MG63 (cell line): ENCODE results near the gene DYNLT1. TPM values are rescaled to one million over a fixed set of nuclear protein-coding genes. Genes with fewer than 3 reads are reported as not detected.
"Not testable (repeated sequence)": the region's sequence is repeated elsewhere in the genome, so short reads cannot be mapped to it uniquely, and the experiment has no call there.

Experiments used
- DNase-seq: peaks from one replicate; pipeline ENCODE4 v3.0.0-alpha.2; 2020
- H3K27me3 ChIP-seq: fragments of 250-450 bp; sonication (Bioruptor Pico); 2 replicates; pipeline ENCODE4 v1.5.1; 2020; ENCODE audit warnings: mild to moderate bottlenecking, moderate library complexity
- H3K36me3 ChIP-seq: fragments of 250-450 bp; sonication (Bioruptor Pico); 2 replicates; pipeline ENCODE4 v1.5.1; 2020; ENCODE audit warnings: mild to moderate bottlenecking, moderate library complexity
- H3K4me3 ChIP-seq: fragments of 250-450 bp; sonication (Bioruptor Pico); 2 replicates; pipeline ENCODE4 v1.5.1; 2020; ENCODE audit warnings: mild to moderate bottlenecking, moderate library complexity
- H3K9me3 ChIP-seq: fragments of 250-450 bp; sonication (Bioruptor Pico); 2 replicates; pipeline ENCODE4 v1.5.1; 2020; ENCODE audit warnings: mild to moderate bottlenecking, moderate library complexity
- total RNA-seq: library from RNA; depleted of rRNA; stranded (reverse); fragments of >200 nt; shearing (Covaris generic); gene quantifications from 2 replicates; pipeline ENCODE4 v1.2.3, GENCODE V29; 2014; ENCODE audit warnings: low replicate concordance

DYNLT1 gene
- total RNA-seq, 1 experiment from 2014 or later: 133 TPM

GRCh38 chr6:158668707-158669103 lies 24.2 kb upstream of the DYNLT1 start:
- Histone ChIP-seq H3K27me3 (no peaks in the 10 kb centered on the region), H3K36me3 (peaks cover 5% of the 10 kb centered on the region; the same call in 1 of the 2 replicates)

GRCh38 chr6:158667360-158667981 lies 22.9 kb upstream of the DYNLT1 start:
- Histone ChIP-seq H3K4me3 (no peak overlapping the region), H3K36me3 (peaks cover 5% of the 10 kb centered on the region), H3K27me3 (no peaks in the 10 kb centered on the region), H3K9me3 (no peaks in the 10 kb centered on the region)
- DNase-seq: no peak

More at GRCh38 chr6:158668707-158669103, 24.2 kb upstream of the DYNLT1 start:
- Histone ChIP-seq H3K9me3 (no peaks in the 10 kb centered on the region), H3K4me3 (no peak overlapping the region)
- no peak for DNase-seq

- Histone ChIP-seq H3K4me3 (no peak overlapping the region), H3K9me3 (no peaks in the 10 kb centered on the region), H3K36me3 (peaks cover 5% of the 10 kb centered on the region), H3K27me3 (no peaks in the 10 kb centered on the region)
- DNase-seq: no peak
Observed at GRCh38 chr6:158666628-158667359, 22.3 kb upstream of the DYNLT1 start.

GRCh38 chr6:158665332-158665731 lies 20.8 kb upstream of the DYNLT1 start:
- Histone ChIP-seq H3K36me3 (peaks cover 7% of the 10 kb centered on the region), H3K4me3 (no peak overlapping the region), H3K9me3 (no peaks in the 10 kb centered on the region), H3K27me3 (no peaks in the 10 kb centered on the region)
- no peak for DNase-seq

GRCh38 chr6:158663625-158664165 lies 19.2 kb upstream of the DYNLT1 start:
- Histone ChIP-seq H3K36me3 (peaks cover 2% of the 10 kb centered on the region; the same call in 1 of the 2 replicates), H3K27me3 (no peaks in the 10 kb centered on the region), H3K9me3 (no peaks in the 10 kb centered on the region), H3K4me3 (no peak overlapping the region)
- DNase-seq: no peak

- Histone ChIP-seq H3K27me3 (no peaks in the 10 kb centered on the region), H3K36me3 (peaks cover 2% of the 10 kb centered on the region; the same call in 1 of the 2 replicates), H3K4me3 (no peak overlapping the region), H3K9me3 (no peaks in the 10 kb centered on the region)
- DNase-seq: no peak
Observed at GRCh38 chr6:158662954-158663624, 18.5 kb upstream of the DYNLT1 start.

- Histone ChIP-seq H3K27me3 (no peaks in the 10 kb centered on the region), H3K9me3 (no peaks in the 10 kb centered on the region), H3K36me3 (peaks cover 2% of the 10 kb centered on the region; the same call in 1 of the 2 replicates), H3K4me3 (no peak overlapping the region)
- DNase-seq: no peak
Observed at GRCh38 chr6:158662607-158662953, 18.0 kb upstream of the DYNLT1 start.

- Histone ChIP-seq H3K4me3 (no peak overlapping the region), H3K36me3 (peaks cover 2% of the 10 kb centered on the region; the same call in 1 of the 2 replicates)
Observed at GRCh38 chr6:158661156-158661685, 16.7 kb upstream of the DYNLT1 start.

GRCh38 chr6:158660333-158660754 lies 15.8 kb upstream of the DYNLT1 start:
- no peak for DNase-seq
- H3K27me3 ChIP-seq: no peaks in the 10 kb centered on the region
- peaks cover 2% of the 10 kb centered on the region; the same call in 1 of the 2 replicates for H3K36me3 ChIP-seq
- no peak overlapping the region for H3K4me3 ChIP-seq
- H3K9me3 ChIP-seq: no peaks in the 10 kb centered on the region

More at GRCh38 chr6:158661156-158661685, 16.7 kb upstream of the DYNLT1 start:
- Histone ChIP-seq H3K9me3 (no peaks in the 10 kb centered on the region), H3K27me3 (no peaks in the 10 kb centered on the region)
- DNase-seq: no peak

GRCh38 chr6:158656986-158657385 lies 12.4 kb upstream of the DYNLT1 start:
- not testable (repeated sequence) for H3K27me3 ChIP-seq, H3K36me3 ChIP-seq
- peak; percentile 72 for DNase-seq

GRCh38 chr6:158655569-158656450 lies 11.3 kb upstream of the DYNLT1 start:
- Histone ChIP-seq H3K4me3 (no peak overlapping the region), H3K9me3 (no peaks in the 10 kb centered on the region), H3K36me3 (peaks cover 4% of the 10 kb centered on the region; the same call in 1 of the 2 replicates), H3K27me3 (no peaks in the 10 kb centered on the region)
- DNase-seq: no peak

More at GRCh38 chr6:158656986-158657385, 12.4 kb upstream of the DYNLT1 start:
- H3K4me3 ChIP-seq, H3K9me3 ChIP-seq: not testable (repeated sequence)

- peaks cover 4% of the 10 kb centered on the region; the same call in 1 of the 2 replicates for H3K36me3 ChIP-seq
- H3K4me3 ChIP-seq: no peak overlapping the region
- H3K9me3 ChIP-seq: no peaks in the 10 kb centered on the region
- DNase-seq: no peak
- no peaks in the 10 kb centered on the region for H3K27me3 ChIP-seq
Observed at GRCh38 chr6:158654960-158655489, 10.5 kb upstream of the DYNLT1 start.

GRCh38 chr6:158654498-158654897 lies 10.0 kb upstream of the DYNLT1 start:
- Histone ChIP-seq H3K36me3 (peaks cover 4% of the 10 kb centered on the region; the same call in 1 of the 2 replicates), H3K27me3 (no peaks in the 10 kb centered on the region), H3K9me3 (no peaks in the 10 kb centered on the region), H3K4me3 (no peak overlapping the region)
- DNase-seq: peak; percentile 92

- no peaks in the 10 kb centered on the region for H3K9me3 ChIP-seq
- H3K36me3 ChIP-seq: peaks cover 4% of the 10 kb centered on the region; the same call in 1 of the 2 replicates
- H3K4me3 ChIP-seq: no peak overlapping the region
- no peak for DNase-seq
- H3K27me3 ChIP-seq: no peaks in the 10 kb centered on the region
Observed at GRCh38 chr6:158653577-158654354, 9.2 kb upstream of the DYNLT1 start.
